Measurements from ENCODE around the gene MAP4K2.

Gene MAP4K2

DNA sequence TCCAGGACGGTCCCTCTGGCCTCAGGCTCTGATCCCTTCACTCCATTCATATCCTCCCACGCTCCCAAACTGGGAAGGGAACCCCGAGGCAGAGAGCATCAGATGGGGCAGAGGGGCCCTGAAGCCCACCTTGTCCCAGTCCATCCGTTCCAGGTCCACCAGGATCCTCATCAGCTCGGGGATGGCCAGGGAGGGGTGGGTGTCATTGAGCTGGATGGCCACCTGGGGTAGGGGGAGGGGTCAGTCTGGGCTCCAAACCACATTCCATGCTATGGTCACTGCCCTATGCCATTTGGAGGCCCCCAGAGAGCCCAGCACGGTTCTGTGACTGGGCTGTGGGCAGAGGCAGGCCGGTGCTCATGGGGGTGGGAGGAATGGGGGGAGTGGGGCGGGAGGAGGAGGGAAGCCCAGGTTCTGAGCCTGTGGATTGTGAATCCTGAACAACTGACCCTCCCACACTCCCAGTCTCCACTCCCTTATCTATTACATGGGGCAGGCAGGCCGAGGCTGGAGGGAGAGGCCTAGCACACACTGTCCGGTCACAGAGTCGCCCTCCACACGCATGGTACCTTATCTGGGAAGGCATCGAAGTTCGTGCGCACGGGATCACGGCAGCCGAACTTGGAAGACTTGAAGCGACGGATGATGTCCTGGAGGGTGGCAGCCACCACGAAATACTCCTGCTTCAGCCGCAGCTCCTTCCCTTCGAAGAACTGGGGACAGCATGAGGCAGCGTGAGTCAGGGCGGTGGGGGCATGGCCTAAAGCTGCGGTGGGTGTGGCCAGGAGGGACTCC is 48.7 kb downstream of the MAP4K2 start:
- no peak for DNase-seq

DNA sequence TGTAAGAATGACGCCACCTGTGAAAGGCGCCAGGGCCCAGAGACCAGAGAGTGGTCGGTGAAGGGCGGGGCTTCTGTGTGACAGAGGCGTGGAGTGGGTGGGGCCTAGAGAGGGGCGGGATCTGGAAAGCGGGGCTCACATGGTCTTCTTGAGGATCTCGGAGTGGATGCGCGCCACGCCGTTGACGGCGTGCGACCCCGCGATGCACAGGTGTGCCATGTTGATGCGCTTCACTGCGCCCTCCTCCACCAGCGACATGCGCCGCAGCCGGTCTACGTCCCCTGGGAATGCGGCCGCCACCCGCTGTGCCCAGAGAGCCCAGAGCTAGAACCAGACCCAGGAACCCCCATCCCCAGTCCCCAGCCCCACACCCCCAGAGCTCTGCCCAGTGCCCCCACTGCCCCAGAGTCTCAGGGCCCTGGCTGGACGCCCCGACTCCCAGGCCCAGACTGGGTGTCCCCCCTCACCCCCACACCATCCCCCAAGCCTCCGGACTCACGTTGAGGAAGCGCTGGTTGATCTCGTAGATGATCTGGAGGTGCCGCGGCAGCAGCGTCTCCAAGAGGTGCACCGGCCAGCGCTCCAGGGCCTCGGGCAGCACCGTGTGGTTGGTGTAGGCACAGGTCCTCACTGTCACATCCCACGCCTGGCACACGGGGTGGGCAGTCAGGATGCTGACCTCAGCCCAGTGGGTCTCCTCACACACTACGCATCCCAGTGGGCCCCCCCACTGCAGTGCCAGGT is 49.5 kb downstream of the MAP4K2 start:
- DNase-seq: no peak

DNA sequence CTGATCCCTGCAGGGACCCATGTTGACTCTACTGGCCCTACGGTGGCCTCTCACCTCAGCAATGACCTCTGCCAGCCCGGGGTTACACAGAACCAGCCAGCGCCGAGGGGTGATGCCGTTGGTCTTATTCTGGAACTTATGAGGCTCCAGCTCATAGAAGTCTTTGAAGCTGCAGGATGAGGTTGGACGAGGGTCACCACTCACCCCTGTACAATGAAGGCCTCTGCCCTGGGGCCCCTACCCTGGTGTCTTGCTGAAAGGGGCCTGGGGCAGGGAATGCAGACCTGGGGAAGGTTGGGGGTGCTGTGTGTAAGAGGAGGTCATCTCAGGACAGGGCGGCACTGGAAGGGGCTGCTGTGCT is 50.0 kb downstream of the MAP4K2 start:
- no peak for DNase-seq

DNA sequence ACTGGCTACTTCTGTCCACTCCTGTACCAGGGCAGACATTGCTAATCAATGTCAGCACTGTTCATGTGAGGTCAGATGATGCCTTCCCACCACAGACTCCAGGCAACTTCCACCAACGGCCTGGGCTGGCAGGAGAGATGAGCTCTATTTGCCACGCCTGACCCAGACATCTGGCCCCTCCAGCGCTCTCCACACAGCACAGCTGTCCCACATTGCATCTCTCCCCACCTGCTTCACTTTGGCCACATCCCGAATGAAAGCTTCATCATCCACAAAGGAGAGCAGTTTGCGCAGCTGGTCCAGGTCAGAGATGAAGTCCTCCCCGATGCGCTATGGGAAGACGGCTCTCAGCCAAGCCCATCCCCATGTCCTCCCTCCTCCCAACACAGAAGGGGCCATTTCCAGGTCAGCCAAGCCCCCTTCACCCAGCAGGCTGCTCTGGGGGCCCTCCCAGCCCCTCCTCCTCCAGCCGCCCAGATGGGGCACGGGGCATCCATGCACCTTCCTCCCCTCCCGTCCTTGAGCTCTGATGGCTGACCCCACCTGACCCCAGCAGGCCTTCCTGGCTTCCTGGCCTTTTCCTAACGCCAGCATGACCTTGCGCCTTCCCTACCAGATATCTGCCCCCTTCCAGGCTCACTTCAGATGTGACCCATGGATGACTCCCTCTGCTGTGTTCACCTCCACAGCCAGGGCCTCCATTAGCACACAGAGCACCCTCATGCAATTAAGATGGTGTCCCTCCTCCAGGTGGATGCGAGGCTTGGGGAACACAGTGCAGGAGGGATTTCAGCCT is 50.6 kb downstream of the MAP4K2 start:
- DNase-seq: no peak

DNA sequence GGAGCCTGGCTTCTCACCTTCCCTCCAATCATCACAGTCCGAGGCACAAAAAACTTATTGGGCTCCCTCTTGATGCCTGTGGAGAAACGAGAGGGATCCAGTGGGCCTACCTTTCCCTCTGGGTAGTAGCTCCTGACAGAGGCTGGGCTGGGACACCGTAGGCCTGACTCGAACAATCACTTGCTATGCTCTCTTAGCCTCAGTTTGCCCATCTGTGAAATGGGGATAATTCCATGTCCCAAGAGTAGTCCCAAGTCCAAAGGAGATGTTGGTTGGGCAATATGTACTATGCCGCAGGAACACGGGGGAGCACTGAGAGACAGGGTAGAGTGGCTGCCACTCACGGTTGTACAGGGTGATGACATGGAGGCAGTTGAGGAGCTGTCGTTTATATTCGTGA is 51.4 kb downstream of the MAP4K2 start:
- DNase-seq: no peak

DNA sequence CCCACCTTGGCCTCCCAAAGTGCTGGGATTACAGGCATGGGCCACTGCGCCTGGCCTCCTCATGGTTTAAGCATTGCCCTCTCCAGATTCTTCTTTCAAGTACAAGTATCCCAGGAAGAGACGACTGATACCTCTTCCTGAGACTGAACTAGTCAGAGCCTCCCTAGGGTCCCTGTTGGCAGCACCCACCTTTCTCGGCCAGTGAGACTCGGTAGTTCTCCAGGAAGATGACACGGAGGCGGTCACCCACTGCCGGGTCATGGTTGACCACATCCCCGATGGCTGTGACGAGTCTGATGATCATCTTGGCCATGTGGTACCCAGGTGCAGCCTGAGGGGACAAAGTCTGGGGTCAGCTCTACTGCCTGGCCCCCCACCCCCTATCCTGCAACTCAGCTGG is 51.9 kb downstream of the MAP4K2 start:
- no peak for DNase-seq

DNA sequence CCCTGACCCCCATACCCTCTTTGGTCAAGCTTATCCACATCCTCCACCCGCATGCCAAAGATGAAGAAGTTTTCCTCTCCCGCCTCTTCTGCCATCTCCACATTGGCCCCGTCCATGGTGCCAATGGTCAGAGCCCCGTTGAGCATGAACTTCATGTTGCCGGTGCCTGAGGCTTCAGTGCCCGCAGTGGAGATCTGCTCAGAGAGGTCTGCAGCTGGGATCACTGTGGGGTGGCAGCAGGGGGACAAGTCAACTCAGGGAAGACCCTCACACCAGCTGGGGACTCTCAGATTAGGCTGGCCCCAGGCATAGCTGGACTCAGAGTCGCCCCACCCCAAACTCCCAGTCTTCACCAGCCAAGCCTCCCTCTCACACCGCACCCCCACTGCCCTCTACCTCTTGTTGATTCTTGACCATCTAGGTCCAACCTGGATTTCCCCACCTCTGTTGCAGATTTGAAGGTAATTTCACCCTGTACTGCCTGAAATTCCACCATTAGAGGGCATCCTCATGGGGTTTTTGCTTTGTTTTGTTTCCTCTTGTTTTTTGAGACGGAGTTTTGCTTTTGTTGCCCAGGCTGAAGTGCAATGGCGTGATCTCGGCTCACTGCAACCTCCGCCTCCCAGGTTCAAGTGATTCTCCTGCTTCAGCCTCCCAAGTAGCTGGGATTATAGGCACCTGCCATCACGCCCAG is 52.5 kb downstream of the MAP4K2 start:
- DNase-seq: peak in 1 of 2 donors; percentile 46

DNA sequence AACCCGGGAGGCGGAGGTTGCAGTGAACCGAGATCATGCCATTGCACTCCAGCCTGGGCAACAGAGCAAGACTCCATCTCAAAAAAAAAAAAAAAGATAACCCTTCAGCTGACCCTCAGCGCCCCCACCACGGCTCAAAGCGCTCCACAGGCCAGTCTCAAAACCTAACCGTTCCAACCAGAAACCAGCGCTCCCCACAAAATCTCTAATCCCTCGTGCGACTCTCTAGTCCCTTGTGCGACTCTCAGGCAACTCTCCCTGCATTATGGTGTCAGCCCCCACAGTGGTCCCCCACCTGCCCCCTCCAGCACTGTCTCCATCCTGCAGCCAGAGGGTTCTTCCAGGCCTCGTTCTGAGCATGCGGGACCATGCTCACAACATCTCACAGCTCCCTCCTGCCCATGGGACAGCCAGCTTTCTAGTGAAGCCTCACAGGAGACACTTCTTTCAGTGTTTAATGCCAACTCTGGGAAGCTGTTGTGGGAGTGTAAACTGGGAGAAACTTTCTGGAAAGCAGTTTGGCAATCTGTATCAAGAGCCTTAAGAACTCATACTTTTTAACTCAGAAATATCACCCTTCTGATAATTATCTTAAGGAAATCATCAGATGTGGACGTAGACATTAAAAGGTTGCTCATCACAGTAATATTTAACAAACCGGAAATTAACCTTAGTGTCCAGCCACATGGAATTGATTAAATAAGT is 54.9 kb downstream of the MAP4K2 start:
- no peak for DNase-seq

DNA sequence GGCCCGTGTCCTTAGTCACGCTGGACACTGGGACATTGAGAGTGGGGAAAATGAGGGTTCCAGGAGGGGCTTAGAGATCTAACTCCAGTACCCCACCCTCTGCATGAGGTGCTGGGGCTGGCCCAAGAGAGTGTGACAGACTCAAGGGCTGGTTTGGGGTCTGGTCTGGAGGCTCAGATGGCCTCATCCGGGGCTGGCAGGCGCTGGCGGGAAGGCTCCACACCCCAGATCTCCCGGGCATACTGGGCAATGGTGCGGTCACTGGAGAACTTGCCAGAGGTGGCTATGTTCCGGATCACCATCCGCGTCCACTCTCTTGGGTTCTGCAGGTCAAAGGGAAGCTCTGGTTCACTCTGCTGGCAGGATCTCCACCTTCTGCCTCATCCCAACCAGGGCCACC is 56.5 kb downstream of the MAP4K2 start:
- DNase-seq: no peak

DNA sequence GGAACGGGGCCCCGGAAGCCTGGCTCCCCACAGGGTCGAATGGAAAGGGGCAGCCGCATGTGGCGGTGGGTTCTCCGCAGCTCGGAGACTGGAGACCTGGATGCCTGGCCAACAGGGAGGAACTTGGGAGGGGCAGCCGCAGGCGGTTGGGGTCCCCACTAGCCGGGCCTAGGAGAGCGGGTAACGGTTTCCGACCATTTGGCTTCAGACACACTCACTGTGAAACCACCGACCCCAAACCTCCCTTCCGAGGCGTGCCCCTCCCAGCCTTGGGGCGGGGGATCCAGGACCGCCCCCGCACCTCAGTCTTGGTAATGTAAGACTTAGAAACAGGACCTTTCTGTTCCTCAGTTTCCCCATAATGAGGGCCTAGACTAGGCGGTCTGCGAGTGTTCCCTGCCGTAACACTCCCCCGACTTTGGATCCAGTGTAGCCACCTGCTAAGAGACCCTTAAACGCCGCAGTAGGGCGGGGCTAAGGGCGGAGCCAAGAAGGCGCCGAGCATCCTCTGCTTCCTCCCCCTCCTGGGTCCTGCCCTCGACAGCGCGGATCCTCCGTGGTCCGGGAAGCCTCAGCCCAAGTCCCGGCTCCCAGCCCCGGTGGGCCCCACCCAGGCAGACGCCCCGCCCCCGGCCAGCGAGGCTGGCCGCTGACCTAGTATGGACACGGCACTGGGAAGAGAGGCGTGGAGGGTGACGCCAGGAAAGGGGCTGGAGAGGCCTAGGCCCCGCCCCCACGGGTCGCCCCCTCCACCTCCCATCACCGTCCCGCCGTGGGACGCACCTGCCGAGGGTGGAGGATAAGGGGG is 57.3 kb downstream of the MAP4K2 start:
- DNase-seq: peak; percentile 83 to 84

DNA sequence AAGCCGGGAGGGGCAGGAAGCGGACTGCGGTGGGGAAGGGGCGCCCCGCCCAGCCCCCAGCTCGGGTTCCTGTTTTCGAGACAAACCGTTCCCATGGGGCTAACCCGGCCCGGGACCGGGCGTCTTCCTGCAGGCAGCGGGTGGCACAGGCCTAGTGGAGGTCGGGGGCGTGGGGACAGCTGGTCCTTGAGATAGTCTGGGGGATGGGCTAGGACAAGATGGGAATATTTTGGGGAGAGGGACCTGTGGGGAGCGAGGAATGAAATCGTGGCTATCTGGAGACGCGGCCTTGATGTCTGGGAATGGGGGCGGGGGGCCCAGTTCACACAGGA is 57.9 kb downstream of the MAP4K2 start:
- DNase-seq: peak; percentile 90 to 94

DNA sequence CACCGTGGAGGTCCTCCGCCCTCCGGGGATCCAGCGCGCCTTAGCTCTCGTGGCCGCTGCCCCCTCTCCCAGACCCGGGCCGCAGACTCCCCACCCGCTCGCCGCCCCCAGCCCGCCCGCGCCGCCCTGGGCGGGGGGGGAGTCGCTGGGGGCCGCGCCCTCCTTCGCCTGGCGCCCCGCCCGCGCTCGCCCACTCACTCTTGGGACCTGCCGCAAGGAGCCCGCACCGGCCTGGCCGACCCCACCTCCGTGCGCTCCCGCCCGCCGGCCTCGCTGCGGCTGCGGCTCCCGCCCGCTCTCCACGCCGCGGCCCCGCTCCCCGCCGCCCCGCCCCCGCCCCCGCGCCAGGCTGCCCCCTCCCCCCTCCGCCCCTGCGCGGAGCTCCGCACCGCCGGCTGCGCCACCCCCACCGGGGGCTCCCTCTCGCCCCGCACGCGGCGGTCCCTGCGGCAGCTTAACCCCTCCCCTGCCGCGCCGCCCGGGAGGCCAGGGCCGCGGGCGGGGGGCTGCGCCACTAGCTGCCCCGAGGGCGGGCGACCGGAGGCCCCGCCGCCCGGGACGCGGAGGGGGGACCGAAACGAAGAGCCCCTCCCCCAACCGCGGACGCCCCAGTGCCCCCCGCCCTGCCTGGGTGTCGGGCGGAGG is 58.3 kb downstream of the MAP4K2 start:
- no peak for DNase-seq

DNA sequence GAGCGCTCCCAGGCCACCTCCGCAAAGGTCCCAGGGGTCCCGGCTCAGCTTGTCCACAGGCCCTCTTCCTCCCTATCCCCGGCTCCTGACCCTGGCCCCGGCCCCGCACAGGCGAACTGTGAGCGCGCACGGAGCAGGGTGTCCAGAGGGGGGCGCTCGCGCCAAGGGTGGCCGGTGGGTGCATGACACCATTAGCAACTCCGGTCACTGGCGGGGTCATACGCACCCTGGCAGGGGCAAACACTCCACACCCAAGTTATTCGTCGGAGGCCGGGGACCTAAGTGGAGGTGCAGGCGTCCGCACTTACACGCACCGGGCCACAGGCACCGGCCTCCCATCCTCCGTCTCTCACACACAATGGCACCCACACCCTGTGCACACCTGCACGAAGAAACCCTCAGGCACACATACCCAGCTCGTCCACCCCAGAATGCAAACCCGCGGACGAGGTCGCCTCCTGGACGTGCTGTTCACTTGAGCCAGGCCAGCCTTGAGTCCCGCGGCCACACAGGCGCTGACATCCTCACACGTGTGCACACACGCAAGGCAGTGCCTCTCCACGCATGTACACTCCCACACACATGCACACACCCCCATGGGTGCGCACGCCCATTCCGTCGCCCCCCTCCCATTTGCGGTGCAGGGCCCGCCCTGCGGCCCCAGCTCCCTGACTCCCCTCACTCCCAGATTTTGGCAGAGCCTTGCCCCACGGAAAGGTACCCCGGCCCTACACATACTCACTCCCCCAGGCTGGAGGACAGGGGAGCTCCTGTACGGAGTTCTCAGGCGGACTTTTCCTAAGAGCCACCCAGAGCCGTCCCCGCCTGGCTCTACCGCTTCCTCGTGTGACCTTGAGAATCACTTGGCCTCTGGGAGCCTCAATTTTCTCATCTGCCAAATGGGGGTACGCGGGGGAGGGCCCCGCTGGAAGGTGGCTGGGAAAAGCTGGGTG is 59.1 kb downstream of the MAP4K2 start, which contains the start of gene RASGRP2:
Gene RASGRP2, minus strand, starts transcription at position 552 of the 953 bp plus-strand sequence. CDS start 1,276 bp downstream, outside the sequence.
- peak; percentile 87 to 88 for DNase-seq

DNA sequence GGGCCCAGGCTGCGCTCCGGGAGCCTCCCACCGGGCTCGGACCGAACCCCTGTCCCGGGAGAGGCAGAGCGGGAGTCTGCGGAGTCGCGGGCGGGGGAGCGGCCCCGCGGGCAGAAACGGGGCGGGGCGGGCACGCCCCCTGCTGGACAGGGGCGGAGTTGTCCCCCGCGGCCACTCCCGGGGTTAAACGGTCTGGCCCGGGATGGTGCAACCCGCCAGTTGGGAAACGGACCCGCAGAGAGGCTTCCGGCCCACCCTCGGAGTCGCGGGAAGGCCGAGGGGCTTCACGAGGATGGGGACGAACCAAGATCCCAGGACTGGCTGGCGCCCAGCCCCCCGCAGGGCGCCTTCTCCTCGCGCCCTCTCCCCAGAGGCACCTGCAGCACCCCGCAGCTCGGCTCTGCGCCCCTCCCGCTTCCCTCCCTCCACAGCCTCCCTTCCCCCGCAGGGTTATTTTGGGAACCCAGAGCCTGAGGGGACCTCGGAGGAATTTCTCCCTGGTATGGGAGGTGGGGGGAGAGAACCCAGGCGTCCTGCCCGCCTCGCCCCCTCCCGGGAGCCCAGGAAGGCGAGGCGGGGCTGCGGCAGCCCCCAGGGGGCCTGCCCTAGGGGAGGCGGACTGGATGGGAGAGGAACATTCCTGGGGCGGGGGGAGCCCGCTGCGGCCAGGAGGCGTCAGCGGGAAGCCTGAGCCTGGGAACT is 60.0 kb downstream of the MAP4K2 start:
- DNase-seq: peak; percentile 74 to 75

DNA sequence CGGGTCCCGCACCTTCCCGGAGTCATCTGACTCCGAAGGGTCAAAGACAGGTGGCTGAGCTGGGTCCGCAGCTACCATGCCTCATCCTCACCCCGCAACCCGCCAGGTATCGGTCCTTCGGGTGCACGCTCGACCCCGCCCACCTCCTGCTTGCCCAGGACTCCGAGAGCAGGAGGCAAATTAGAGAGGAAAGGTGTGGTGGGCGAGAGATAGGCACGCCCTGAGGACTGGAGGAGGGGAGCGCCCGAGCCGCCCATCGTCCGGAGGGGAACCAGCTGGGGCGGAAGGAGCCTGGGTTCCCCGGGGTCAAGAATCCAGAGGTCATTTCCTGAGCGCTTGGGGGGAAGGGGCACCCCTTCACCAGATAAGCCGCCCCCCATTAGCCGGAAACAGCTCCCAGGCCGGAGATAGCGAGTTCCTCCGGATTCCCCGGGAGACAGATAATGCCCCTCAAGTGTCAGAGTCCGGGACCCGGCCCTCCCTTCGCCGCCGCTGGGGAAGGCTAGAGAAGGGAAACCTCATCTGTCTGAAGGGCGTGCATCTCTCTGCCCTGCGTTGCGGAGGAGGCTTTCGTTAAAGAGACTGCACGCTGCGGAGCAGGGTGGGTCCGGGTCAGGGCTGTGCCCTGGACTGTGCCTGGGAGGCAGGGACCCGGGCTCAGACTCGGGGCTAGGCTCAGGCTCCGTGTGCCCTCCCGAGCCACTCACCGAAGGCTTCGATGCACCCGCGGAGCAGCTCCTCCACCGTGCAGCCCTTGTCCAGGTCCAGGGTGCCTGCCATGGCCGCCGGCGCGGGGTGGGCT is 60.7 kb downstream of the MAP4K2 start:
- no peak for DNase-seq

DNA sequence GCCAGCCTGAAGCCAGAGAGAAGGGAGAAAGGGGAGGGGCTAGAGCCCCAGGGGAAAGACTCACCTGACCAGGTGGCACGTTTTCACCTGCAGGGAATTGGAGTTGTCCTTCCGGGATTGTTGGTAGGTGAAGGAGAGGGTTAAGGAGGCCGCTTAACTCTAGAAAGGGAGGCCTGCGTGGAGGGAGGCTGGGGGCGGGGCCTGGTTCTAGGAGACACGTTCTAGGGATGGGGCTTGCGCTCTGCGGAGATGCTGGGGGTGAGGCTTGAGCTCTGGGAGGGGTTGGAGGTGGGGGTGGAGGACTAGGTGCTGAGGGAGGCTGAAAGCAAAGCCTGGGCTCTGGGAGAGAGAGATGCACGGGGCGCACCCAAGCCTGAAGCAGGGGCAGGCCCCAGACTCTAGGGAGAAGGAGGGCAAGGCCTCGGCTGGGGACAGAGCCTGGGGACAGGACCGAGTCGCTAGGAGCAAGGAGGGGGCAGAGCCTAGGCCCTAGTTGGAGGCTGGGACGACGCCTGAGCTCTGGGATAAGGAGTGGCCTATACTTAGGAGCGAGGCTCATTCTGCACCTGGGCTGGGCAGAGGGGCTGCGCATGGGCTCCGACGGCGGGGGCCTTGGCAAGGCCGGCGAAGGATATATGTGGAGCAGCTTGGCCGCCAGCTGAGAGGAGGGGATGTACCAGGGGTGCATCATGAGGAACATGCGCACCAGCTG is 61.5 kb downstream of the MAP4K2 start:
- no peak for DNase-seq

DNA sequence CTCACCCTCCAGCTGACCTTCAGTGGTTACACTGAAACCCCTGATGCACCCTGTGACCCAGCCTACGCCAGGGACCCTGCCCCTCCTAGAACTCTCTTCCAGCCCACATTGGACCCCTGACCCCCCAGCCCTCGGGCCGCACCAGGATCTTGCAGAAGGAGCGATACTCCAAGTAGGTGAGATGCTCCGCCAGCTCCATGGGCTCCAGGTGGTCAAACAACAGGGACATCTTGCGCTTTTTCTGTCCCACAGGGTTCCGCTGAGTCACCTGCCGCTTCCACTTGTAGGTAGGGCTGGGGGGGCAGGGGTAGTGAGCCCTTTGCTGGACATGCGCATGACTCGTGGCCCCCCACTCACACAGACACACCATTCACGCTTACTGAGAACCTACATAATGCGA is 63.1 kb downstream of the MAP4K2 start:
- no peak for DNase-seq

DNA sequence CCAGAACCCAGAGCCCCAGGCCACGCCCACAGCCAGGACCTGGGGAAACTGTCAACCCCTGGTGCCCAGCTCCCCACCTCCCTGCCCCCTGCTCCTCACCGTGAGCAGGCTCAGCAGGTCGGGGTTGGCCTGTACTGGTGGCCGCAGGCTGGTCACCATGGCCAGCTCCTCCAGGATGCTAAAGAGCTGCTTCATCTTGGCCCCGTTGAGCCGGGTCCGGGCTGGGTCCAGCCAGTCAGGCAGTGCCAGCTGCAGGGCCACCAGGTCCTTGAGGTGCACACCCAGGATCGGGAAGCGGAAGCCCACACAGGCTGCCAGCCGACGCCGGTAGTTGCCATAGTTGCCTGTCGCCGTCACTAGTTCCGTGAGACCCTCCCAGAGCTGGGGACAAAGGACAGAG is 66.4 kb downstream of the MAP4K2 start:
- no peak for DNase-seq
